Stimulated activated CD4-positive, alpha-beta T cell treated with anti-CD3 and anti-CD28 coated beads, Interleukin-1b, Interleukin-23, amount 100 ng/mL, for 1 hour (primary cell): ENCODE measurements around the gene SCG2.

Experiments used
- DNase-seq, 2 donors: peaks; one replicate each; pipeline ENCODE4 v3.0.0-alpha.2; 2020; ENCODE audit warnings: low read depth in 2 of 2

Gene SCG2

GRCh38 chr2:223601932-223602666 is at the start of gene SCG2:
Gene SCG2 (minus strand): TSS chr2:223602361. CDS start chr2:223599282, 3,079 bp downstream.
- DNase-seq = no peak

GRCh38 chr2:223649554-223650533 is 47.7 kb upstream of the SCG2 start:
- DNase-seq = no peak

- DNase-seq = no peak
Observed at GRCh38 chr2:223648755-223649154, 46.6 kb upstream of the SCG2 start.

GRCh38 chr2:223647258-223647952 is 45.2 kb upstream of the SCG2 start:
- no peak for DNase-seq

- DNase-seq = no peak
Observed at GRCh38 chr2:223644136-223644535, 42.0 kb upstream of the SCG2 start.

GRCh38 chr2:223643309-223643708 is 41.1 kb upstream of the SCG2 start:
- no peak for DNase-seq

GRCh38 chr2:223642506-223642905 is 40.3 kb upstream of the SCG2 start:
- no peak for DNase-seq

- no peak for DNase-seq
Observed at GRCh38 chr2:223641082-223641481, 38.9 kb upstream of the SCG2 start.

GRCh38 chr2:223635080-223635479 is 32.9 kb upstream of the SCG2 start:
- no peak for DNase-seq

GRCh38 chr2:223634238-223634637 is 32.1 kb upstream of the SCG2 start:
- no peak for DNase-seq

GRCh38 chr2:223633656-223634055 is 31.5 kb upstream of the SCG2 start:
- DNase-seq = no peak

GRCh38 chr2:223632826-223633225 is 30.7 kb upstream of the SCG2 start:
- no peak for DNase-seq

GRCh38 chr2:223626716-223627115 is 24.6 kb upstream of the SCG2 start:
- no peak for DNase-seq

GRCh38 chr2:223625652-223626051 is 23.5 kb upstream of the SCG2 start:
- no peak for DNase-seq

GRCh38 chr2:223621901-223622300 is 19.7 kb upstream of the SCG2 start:
- no peak for DNase-seq

GRCh38 chr2:223619486-223620129 is 17.4 kb upstream of the SCG2 start:
- DNase-seq = no peak

- no peak for DNase-seq
Observed at GRCh38 chr2:223618172-223619035, 16.2 kb upstream of the SCG2 start.

- DNase-seq = no peak
Observed at GRCh38 chr2:223614534-223614933, 12.4 kb upstream of the SCG2 start.

GRCh38 chr2:223613017-223613950 is 11.1 kb upstream of the SCG2 start:
- DNase-seq = no peak

GRCh38 chr2:223612501-223612900 is 10.3 kb upstream of the SCG2 start:
- no peak for DNase-seq
